ENCODE results near the gene DENND1B.

Gene DENND1B

DNA sequence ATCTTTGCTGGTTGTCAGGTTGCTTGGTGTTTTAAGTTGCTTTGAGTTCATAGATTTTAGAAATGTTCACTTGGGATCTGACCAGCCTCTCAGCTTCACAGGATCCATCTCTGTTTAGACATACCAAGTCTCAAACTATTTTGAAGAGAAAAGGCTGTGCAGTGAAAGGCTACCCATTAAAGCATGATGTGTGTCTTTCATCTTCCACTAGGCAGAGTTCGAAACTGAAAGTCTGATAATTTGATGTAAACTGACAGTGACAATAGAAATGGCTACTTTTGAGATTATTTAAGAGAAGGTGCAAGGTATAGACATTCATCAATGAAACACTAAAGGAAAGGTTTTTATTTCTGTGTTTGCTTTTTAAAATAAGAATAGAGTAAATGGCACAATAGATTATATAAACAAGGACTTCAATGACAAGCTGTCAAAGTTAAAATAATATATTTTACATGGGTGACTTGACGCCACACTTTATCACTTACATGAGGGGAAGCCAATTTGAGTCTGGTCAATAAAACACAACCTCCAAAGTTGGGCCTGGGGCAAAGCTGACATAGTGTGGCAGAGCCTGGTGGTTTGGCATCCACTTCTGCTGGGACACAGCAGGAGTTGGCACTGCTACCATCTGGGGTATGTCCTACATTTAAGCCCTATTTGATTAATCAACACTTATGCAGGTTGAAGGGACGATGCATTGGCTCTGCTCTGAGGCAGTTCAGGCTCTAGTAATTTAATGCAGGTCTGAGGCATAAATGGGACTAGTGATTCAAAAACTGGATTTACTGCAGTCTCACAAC lies 309.6 kb downstream of the DENND1B start:
- no peak for FAIRE-seq
- TF ChIP-seq, protein P1, sequence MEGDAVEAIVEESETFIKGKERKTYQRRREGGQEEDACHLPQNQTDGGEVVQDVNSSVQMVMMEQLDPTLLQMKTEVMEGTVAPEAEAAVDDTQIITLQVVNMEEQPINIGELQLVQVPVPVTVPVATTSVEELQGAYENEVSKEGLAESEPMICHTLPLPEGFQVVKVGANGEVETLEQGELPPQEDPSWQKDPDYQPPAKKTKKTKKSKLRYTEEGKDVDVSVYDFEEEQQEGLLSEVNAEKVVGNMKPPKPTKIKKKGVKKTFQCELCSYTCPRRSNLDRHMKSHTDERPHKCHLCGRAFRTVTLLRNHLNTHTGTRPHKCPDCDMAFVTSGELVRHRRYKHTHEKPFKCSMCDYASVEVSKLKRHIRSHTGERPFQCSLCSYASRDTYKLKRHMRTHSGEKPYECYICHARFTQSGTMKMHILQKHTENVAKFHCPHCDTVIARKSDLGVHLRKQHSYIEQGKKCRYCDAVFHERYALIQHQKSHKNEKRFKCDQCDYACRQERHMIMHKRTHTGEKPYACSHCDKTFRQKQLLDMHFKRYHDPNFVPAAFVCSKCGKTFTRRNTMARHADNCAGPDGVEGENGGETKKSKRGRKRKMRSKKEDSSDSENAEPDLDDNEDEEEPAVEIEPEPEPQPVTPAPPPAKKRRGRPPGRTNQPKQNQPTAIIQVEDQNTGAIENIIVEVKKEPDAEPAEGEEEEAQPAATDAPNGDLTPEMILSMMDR (IDR thresholded peaks at IDR 0.05; ENCODE audit: insufficient read depth, missing control alignments), result no peak
- no peak for DNase-seq (ENCODE audit: insufficient read length, low spot score)

DNA sequence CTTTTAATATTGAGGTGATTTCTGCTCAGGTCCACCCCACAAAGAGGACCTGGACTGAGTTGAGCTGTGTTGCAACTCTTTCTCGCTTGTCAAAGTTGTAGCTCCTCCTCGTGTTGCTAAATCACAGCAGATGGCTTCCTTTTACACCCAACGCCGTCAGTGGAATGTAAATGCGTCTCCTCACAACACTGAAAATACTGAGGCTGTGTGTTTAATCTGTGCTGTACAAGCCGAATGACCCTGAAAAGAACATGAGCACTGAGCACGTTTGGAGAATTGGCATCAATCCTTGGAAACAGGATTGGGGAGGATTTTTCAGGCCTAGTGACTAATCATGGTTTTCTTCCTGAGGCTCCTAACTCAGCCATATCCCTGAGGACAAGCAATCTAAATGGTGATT lies 311.2 kb downstream of the DENND1B start:
- DNase-seq (ENCODE audit: insufficient read length, low spot score) (no peak), FAIRE-seq (peak; percentile 44)
- TF ChIP-seq, protein P1 (IDR thresholded peaks at IDR 0.05; ENCODE audit: insufficient read depth, missing control alignments), result no peak

DNA sequence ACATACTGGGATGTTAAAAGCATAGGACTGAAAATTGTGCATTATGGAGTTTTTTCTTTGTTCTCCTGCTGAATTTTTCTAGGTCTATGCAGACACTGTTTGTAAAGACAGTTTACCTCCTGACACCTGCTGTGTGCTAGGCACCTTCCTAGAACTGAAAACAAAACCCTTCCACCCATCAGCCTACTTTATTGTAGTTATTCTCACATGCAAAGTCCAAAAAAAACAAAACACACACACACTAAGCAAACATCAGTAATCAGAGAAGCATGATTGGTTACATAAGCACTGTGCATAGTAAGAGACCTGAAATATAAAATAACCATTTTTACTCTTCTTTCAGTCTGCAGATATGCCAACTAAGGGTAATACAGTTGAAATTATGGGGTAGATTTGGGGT lies 312.1 kb downstream of the DENND1B start:
- TF ChIP-seq, protein P1 (IDR thresholded peaks at IDR 0.05; ENCODE audit: insufficient read depth, missing control alignments), result no peak
- no peak for FAIRE-seq
- no peak for DNase-seq (ENCODE audit: insufficient read length, low spot score)

DNA sequence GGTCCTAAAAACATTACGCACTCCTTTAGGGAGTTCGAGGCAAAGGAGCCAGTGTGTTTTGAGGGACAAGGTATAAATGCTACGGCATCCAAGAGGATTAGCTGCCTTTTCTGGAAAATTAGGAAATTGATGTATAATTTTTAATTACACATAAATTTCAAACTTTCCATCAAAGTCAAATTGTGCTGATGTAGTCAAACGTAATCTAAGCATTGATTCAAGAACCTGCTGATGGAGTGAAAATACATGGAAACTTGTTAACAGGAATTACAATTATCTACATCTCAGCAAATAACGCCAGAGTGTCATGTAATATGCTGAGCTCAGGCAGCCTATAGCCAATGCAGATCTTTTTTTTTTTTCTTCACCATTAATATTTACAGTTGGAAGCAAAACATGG lies 312.7 kb downstream of the DENND1B start:
- TF ChIP-seq, protein P1 (IDR thresholded peaks at IDR 0.05; ENCODE audit: insufficient read depth, missing control alignments), result no peak
- DNase-seq (ENCODE audit: insufficient read length, low spot score) (no peak), FAIRE-seq (peak; percentile 68)
